HG02588 (cell line): Measurements from ENCODE around the gene PHF20.
"Not testable (repeated sequence)": the region's sequence is repeated elsewhere in the genome, so short reads cannot be mapped to it uniquely, and the experiment has no call there.

ENCODE experiments used
- ATAC-seq: cut with Tn5 transposase; IDR thresholded peaks from one replicate; pipeline ENCODE4 v1.9.1; 2021; ENCODE audit warnings: mild to moderate bottlenecking, moderate library complexity; ENCODE audit not compliant: unreplicated experiment

Gene PHF20

GRCh38 chr20:35963878-35964277 is 192.1 kb downstream of the PHF20 start:
- no peak for ATAC-seq

GRCh38 chr20:35967979-35968640 is 196.3 kb downstream of the PHF20 start, which contains the start of gene CNBD2:
TSS of gene CNBD2 (plus strand) at chr20:35968590. CDS start at chr20:35968763, 173 bp downstream.
- ATAC-seq, result no peak

GRCh38 chr20:35968930-35969329 is 197.1 kb downstream of the PHF20 start:
- ATAC-seq, result no peak

GRCh38 chr20:35971981-35972380 is 200.2 kb downstream of the PHF20 start:
- no peak for ATAC-seq

GRCh38 chr20:35972462-35972861 is 200.6 kb downstream of the PHF20 start:
- ATAC-seq, result no peak

GRCh38 chr20:35974256-35974655 is 202.4 kb downstream of the PHF20 start:
- no peak for ATAC-seq

GRCh38 chr20:35975576-35976373 is 204.0 kb downstream of the PHF20 start:
- ATAC-seq, result no peak

- no peak for ATAC-seq
These were observed 206.3 kb downstream of the PHF20 start for GRCh38 chr20:35978041-35978513.

GRCh38 chr20:35979544-35979943 is 207.7 kb downstream of the PHF20 start:
- no peak for ATAC-seq

GRCh38 chr20:35981969-35982368 is 210.2 kb downstream of the PHF20 start:
- ATAC-seq, result no peak

- no peak for ATAC-seq
These were observed 212.6 kb downstream of the PHF20 start for GRCh38 chr20:35984382-35984781.

GRCh38 chr20:35985806-35986205 is 214.0 kb downstream of the PHF20 start:
- no peak for ATAC-seq

GRCh38 chr20:35988910-35989463 is 217.2 kb downstream of the PHF20 start:
- ATAC-seq, result no peak

GRCh38 chr20:35991142-35991771 is 219.4 kb downstream of the PHF20 start:
- ATAC-seq, result no peak

GRCh38 chr20:35992713-35993335 is 221.0 kb downstream of the PHF20 start:
- ATAC-seq, result no peak

- no peak for ATAC-seq
These were observed 223.2 kb downstream of the PHF20 start for GRCh38 chr20:35994994-35995453.

- not testable (repeated sequence) for ATAC-seq
These were observed 224.7 kb downstream of the PHF20 start for GRCh38 chr20:35996492-35996891.
